Superior temporal gyrus (tissue), 1 donor: ENCODE results near the gene OXCT2.

ENCODE experiments used
- DNase-seq: peaks from one replicate; pipeline ENCODE4 v3.0.0-alpha.2; 2016; ENCODE audit errors: extremely low spot score

OXCT2 gene

DNA sequence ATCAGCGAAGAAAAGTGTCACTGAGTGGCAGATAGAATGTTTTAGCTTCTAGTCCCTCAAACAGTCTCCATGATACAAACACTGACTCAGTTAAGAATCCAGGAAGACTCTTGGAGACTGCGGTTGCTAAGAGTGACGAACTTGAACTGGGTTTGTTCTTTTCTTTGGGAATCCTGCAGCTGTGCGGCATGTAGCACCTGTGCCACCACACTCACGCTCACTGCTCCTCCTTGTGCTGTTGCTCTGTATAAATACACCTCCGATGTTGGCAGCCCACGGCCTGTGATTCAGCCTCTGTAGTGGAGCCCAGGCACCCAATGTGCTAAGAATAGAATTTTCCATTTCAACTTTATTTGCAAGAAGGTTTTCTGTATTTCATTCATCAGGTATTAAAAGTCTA is 38.0 kb downstream of the OXCT2 start:
- DNase-seq = peak; percentile 52

DNA sequence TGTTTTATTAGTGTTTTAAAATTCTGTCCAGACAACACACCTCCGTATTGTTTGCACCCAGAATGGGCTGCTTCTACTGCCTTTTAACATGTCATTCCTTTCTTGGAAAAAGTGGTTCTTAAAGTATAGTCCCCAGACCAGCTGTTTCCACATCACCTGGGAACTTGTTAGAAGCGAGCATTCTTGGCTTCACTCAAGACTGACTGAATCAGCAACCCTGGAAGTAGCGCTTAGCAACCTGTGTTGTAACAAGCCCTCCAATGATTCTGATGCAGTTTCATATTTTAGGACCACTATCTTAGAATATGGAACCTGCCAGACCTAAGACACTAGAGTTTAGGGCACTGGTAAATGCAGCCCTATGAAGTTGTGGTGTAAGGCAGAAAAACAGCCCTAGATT is 38.4 kb downstream of the OXCT2 start:
- DNase-seq = no peak

DNA sequence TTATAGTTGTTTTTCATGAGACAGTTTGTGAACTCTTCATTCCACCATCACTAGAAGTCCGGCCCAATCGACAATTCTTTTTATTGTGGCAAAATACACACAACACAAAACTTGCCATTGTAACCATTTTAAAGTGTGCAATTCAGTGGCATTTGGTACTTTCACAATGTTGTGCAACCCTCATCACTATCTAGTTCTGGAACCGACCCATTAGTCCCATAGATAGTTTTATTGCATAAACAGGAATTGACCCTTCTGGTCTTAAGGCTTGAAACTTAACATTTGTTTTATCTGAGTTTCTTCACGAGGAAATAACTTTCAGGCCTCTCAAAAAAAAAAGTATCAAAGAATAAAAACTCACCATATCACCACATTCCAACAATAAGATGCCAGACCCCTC is 41.3 kb downstream of the OXCT2 start:
- no peak for DNase-seq

DNA sequence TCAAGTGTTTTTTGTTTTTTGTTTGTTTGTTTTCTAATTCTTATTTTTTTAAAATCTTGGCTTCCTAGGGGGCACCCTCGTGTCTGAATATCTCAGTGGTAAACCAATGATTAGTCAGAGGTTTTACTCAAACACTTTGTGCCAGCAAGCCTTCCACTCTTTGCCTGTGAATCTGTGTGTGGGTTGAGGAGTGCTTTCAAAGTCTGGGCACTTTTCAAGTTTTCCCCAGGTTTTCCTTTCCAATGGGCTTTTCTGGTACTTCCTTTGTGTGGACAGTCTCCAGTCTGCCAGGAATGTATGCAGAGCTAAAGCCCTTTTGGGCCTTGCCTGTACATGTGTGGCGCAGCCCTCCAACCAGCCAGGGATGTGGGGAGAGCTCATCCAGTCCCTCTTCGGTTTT is 42.1 kb downstream of the OXCT2 start:
- DNase-seq = peak; percentile 44

DNA sequence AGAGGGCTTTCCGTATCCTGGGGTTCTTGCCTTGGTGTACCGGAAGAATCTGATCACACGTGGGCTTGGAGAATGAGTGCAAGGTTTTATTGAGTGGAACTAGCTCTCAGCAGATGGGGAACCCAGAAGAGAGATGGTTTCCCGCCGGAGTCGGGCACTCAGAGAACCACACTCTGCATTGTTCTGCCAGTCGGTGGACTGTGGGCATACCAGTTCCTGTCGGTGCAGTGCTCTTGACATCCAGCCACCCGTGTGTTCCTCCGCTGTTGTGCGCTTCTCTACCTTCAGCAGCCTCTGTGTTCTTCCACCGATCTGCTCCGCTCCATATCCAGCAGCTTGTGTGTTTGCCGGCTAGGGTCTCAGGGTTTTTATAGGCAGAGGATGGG is 43.2 kb downstream of the OXCT2 start:
- DNase-seq = no peak

DNA sequence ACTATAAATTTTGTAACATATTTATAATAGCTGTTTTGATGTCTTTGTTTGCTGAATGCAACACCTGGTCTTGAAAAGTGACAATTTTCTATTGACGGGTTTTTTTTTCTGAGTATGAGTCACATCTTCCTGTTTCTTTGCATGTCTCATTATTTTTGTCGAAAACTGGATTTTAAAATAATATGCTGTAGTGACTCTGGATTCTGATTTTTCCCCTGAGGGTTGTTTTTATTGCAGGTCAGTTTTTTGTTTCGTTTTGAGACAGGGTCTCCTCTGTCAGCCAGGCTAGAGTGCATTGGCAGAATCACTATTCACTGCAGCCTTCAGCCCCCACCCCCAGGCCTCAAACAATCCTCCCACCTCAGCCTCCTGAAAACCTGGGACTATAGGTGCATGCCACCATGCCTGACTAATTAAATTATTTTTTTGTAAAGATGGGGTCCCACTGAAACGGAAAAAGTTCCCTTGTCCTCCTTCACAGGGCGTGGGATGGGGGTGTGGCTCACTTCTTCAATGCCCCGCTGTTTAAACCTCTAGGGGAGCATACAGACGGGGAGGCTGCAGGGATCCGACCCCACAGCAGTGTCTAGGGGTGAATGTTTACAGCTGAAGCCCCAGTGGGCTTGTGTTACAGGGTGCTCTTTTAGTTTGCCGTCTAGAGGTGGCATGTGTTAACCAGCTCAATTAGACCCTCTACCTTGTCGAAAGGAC is 43.8 kb downstream of the OXCT2 start:
- DNase-seq = no peak

DNA sequence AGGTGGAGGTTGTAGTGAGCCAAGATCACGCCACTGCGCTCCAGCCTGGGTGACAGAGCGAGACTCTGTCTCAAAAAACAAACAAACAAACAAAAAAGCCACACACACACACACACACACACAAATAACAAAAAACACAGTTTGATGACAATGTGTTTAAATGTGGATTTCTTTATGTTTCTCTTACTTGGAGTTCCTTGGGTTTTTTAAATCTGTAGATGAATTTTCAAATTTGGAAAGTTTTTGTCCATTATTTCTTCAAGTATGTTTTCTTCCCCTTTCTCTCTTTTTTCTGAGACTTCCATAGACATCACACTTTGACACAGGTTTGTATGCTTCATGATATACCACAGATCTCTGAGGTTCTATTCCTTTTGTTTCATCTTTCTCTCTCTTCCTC is 44.5 kb downstream of the OXCT2 start:
- no peak for DNase-seq

- no peak for DNase-seq
Observed at GRCh38 chr1:39722495-39722894, 48.7 kb downstream of the OXCT2 start.

GRCh38 chr1:39721664-39722063 is 49.5 kb downstream of the OXCT2 start:
- DNase-seq = no peak

GRCh38 chr1:39720094-39720999 is 50.8 kb downstream of the OXCT2 start:
- DNase-seq = peak; percentile 90
